G401 (cell line): Measurements from ENCODE around the gene SLC12A9. TPM values are rescaled to one million over a fixed set of nuclear protein-coding genes. Genes with fewer than 3 reads are reported as not detected.
"Not testable (repeated sequence)": the region's sequence is repeated elsewhere in the genome, so short reads cannot be mapped to it uniquely, and the experiment has no call there.

Experiments
- DNase-seq: peaks from one replicate; pipeline ENCODE4 v3.0.0-alpha.2; 2015; ENCODE audit warnings: low spot score
- in situ Hi-C: cut with HindIII; loops from 2 replicates; pipeline ENCODE4 v1.10.0; 2016; ENCODE audit warnings: low sequenced_read_pairs, mixed read lengths
- total RNA-seq: library from RNA; depleted of rRNA; stranded (reverse); fragments of >200 nt; shearing (Covaris generic); gene quantifications from 2 replicates; pipeline ENCODE4 v1.2.3, GENCODE V29; 2014

Gene SLC12A9
- total RNA-seq, 1 experiment from 2014 or later = 25.8 TPM

DNA sequence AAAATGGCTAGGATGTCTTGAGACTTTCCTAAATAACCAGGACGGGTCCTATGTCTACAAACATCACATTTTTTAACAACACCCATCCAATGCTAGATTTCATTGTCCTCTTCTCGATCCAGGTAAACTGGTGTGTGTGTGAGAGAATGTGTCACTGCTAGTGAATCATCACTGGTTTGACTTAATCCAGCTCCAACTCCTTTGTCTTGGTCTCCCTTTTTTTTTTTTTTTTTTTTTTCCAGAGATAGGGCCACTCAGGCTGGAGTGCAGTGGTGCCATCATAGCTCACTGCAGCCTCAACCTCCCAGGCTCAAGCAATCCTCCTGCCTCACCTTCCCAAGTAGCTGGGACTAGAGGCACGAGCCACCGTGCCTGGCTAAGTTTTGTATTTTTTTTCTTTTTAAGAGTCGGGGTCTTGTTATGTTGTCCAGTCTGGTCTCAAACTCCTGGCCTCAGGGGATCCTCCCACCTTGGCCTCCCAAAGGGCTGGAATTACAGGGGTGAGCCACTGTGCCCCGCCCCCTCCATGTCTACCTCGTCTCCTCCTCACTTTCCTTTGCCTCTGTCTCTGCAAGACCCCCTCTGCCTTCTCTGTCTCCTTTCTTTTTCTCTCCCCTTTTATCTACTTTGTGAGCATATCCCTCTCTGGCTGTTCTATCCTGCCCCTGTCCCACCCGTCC is 39.2 kb downstream of the SLC12A9 start:
- in situ Hi-C loops = no loop called here
- DNase-seq = no peak

- no peak for DNase-seq
- in situ Hi-C loops = no loop called here
Observed at GRCh38 chr7:100892364-100893317, 40.1 kb downstream of the SLC12A9 start.

- in situ Hi-C loops = no loop called here
- DNase-seq = no peak
Observed at GRCh38 chr7:100893318-100893895, 40.9 kb downstream of the SLC12A9 start.

- in situ Hi-C loops = no loop called here
- peak; percentile 47 for DNase-seq
Observed at GRCh38 chr7:100893910-100894721, 41.6 kb downstream of the SLC12A9 start.

DNA sequence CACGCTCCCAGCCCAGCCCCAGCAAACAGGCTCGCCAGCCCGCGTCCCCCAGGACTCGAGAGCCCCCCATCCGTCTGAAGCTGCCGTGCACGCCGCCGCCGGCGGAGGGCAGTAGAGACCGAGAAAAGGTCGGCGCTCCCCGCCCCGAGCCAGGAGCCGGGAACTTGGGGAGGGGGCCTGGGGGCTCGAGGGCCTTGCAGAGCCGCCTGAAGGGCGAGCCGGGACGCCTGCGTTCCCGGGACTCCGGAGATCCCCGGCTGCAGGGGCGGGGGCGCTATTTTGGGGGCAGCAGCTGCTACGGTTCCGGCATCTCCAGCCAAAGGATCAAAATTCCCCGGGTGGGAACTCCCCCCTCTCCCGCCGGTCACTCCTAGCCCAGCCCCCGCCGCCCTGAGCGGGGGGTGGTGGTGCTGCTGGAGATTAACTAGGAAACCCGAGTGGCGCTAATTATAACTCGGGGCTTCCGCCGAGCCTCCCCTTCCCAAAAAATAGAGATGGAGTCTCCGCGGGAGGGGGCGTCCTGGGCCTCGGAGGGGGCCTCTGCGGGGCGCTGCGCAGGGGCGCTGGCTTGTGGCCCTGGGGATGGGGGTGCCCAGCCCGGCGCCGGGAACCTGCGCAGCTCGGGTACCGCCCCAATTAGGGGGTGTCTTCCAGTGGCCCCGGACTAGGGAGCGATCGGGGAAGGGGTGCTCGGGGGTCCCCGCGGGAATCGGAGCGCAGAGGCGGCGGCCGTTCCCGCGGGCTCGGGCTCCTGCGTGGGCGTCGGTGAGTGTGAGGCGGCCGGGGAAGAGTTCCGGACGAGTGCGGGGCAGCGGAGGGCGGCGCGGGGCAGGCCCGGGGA is 42.6 kb downstream of the SLC12A9 start:
- in situ Hi-C loops = no loop called here
- DNase-seq = peak; percentile 59

DNA sequence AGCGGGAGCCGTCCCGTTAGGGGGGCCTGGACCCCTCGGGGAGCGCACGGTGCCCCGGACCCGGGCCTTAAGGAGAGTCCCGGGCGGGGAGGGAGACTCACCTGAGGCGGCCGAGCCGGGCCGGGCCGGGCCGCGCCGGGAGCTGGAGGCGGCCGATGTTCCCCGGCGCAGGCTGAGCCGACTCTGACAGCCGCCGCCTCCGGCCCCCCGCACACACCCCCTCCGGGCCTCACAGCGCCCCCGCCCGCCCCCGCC is 43.1 kb downstream of the SLC12A9 start, which contains the start of gene ACHE:
Gene ACHE, minus strand, starts transcription at position 188 of the 255 bp plus-strand sequence. CDS start 1,656 bp downstream, outside the sequence.
- in situ Hi-C loops = no loop called here
- DNase-seq = no peak

DNA sequence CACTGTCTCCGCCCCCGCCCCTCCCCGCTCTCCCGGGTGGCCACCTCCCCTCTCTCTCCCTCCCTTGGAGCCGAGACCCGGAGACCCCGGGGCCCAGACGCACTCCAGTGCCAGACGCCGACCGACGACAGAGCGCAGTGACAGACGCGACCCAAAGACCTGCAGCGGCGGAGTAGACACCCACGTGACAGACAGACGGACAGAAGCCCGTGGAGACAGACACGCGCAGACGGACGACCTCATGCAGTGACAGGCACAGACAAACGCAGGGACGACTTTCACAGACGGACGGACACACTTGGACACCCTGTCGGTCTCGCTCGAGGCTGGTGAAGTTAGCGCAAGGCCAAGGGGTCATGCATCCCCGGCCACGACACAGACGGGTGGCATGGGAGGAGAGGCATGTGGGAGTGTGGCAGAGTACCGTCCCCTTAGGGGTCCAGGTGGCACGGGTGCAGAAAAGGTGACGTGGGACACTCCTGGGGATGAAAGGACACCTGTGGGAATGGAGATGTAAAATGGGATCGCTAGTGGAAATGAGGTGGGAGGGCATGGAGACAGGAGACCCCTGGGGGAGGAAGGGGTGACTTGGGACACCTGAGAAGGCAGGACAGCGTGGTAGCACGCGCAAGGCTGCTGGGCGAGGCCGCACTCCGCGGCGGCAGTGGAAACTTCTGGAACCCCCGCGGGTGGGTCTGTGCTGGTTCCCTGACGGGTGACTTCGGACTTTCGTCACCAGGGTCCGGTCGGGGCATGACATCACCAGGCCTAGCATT is 43.6 kb downstream of the SLC12A9 start:
- in situ Hi-C loops = no loop called here
- peak; percentile 83 for DNase-seq

DNA sequence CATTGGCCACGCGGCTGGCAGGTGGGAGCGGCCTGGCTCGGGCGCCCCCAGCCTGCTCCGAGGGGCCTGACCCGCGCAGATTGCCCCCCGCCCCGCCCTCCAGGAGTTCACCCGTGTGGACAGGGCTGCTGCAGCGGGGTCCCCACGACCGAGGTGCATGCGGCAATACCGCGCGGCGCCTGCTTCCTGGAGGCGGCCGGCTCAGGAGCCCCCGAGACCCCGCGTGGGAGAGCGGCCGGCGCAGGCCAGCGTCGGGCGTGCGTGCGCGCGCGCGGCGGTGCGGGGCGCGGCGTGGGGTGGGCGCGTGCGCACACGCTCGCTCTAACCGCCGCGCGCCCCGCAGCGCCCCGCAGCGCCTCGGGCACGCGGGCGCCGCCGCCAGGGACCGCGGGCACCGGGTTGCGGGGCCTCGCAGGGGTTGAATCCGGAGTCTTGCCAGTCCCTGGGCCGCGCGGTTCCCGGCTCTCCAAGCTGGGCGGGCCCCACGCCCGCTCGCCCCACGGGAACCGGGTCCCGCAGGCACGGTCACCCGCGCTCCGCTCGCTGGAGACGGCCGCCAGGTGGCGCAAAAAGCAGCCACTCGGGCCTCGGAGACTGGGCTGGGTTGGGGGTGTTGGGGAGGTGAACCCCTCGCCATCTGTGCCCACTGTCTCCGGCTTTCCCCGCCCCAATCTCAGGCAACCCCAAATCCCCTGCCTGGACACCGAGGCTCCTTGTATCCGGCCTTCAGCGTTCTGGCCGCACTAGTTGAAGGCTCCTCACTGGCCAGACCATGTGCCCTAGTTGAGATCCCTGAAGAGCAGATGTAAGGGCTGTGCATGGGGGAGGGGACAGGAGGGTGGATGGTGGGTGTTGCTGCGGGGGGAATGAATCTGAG is 44.5 kb downstream of the SLC12A9 start:
- peak; percentile 59 for DNase-seq
- in situ Hi-C loops = no loop called here

DNA sequence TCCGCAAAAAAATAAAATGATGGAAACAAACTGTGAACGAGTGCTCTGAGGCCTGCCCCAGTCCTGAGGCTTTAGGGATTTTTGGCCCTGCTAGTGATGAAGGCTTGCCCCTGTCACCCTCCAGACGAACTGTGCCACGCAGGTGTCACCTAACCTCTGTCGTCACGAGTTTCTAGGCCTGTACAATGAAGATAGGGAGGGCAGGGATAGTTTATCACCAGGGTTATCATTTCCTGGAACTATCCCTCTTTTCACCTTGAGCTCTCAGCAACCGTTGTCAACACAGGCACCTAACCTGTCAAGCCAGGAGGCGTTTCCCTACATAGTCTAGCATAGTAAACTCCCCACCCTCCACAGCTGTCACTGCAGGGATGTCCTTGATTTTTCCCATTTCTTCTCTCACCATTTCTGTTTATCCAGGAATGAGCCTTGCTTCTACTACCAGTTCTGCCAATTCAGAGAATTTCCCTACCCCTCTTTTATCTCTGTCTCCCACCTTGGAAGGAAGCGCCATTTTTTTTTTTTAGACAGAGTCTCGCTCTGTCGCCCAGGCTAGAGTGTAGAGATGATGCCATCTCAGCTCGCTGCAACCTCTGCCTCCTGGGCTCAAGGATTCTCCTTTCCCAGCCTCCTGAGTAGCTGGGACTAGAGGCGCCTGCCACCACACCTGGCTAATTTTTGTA is 45.4 kb downstream of the SLC12A9 start:
- in situ Hi-C loops = no loop called here
- no peak for DNase-seq

DNA sequence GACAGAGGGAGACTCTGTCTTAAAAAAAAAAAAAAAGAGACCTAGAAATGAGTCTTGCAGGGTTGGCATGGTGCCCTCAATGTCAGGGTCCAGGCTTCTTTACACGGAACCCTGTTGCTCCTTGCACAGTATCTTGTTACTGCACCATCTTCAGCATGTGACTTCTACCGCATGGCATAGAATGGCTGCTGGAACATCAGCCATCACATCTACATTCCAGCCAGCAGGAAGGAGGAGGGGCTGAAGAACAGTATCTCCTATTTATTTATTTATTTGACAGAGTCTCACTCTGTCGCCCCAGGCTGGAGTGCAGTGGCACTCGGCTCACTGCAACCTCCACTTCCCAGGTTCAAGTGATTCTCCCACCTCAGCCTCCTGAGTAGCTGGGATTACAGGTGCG is 46.9 kb downstream of the SLC12A9 start:
- in situ Hi-C loops = no loop called here
- DNase-seq = no peak

- in situ Hi-C loops = no loop called here
- DNase-seq = no peak
Observed at GRCh38 chr7:100900978-100901377, 48.5 kb downstream of the SLC12A9 start.

- no peak for DNase-seq
- in situ Hi-C loops = no loop called here
Observed at GRCh38 chr7:100901921-100902332, 49.4 kb downstream of the SLC12A9 start.

GRCh38 chr7:100902638-100903037 is 50.1 kb downstream of the SLC12A9 start:
- no peak for DNase-seq
- in situ Hi-C loops = no loop called here

DNA sequence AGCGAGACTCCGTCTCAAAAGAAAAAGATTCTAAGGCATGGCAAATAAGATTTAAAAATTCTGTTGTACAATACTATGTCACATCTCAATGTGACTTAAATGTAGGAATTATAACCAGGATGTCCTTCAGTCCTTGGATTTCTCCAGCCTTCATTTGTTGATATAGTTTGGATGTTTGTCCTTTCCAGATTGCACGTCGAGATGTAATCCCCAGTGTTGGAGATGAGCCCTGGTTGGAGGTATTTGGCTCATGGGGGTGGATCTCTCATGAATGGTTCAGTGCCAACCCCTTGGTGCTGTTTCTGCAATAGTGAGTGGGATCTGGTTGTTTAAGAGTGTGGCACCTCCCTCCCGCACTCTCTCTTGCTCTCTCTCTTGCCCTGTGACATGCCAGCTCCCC is 56.0 kb downstream of the SLC12A9 start:
- in situ Hi-C loops = no loop called here
- no peak for DNase-seq

GRCh38 chr7:100910443-100910842 is 57.9 kb downstream of the SLC12A9 start:
- DNase-seq, in situ Hi-C loops: not testable (repeated sequence)

GRCh38 chr7:100911484-100911883 is 59.0 kb downstream of the SLC12A9 start:
- no peak for DNase-seq
- in situ Hi-C loops = no loop called here
